Duodenal mucosa (tissue), 2 donors: ENCODE results near the gene SLC8B1.

Source experiments
- H3K27ac ChIP-seq: one replicate; pipeline ENCODE4 v1.7.0; 2013; ENCODE audit warnings: low read depth, low read length
- H3K27me3 ChIP-seq, 2 donors: one replicate each; pipeline ENCODE4 v1.7.0; 2013; ENCODE audit warnings: low read length in 2 of 2, control low read depth in 1 of 2; ENCODE audit not compliant: insufficient read depth in 2 of 2, control insufficient read depth in 1 of 2
- H3K36me3 ChIP-seq, 2 donors: one replicate each; pipeline ENCODE4 v1.7.0; 2013; ENCODE audit warnings: low read length in 2 of 2, control low read depth in 1 of 2; ENCODE audit not compliant: insufficient read depth in 2 of 2, control insufficient read depth in 1 of 2
- H3K4me1 ChIP-seq, 2 donors: one replicate each; pipeline ENCODE4 v1.7.0; 2013; ENCODE audit warnings: low read length in 2 of 2, control low read depth in 1 of 2; ENCODE audit not compliant: insufficient read depth in 2 of 2, control insufficient read depth in 1 of 2
- H3K4me3 ChIP-seq, 2 donors: one replicate each; pipeline ENCODE4 v1.7.0; 2013; ENCODE audit warnings: low read length in 2 of 2, low read depth in 1 of 2
- H3K9ac ChIP-seq, 2 donors: one replicate each; pipeline ENCODE4 v1.7.0; 2013; ENCODE audit warnings: low read length in 2 of 2, low read depth in 1 of 2
- H3K9me3 ChIP-seq, 2 donors: one replicate each; pipeline ENCODE4 v1.7.0; 2013; ENCODE audit warnings: low read length in 2 of 2, control low read depth in 1 of 2; ENCODE audit not compliant: control insufficient read depth in 1 of 2

Gene SLC8B1

DNA sequence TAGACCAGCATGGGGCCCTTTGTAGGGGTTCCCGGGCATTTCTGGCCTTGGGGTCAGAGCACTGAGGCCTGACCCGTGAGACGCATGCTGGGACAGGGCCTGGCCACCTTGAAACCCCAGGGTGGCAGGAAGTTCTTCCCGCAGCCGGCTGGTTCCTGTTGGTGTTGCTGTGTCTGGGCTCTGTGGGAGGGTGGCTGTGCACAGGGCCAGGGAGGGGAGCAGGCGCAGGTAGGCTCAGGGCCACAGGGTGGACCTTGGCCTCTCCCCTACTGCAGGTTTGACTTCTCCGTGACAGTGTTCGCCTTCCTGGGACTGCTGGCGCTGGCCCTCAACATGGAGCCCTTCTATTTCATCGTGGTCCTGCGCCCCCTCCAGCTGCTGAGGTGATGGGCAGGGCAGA is 48.2 kb downstream of the SLC8B1 start:
- H3K4me3 ChIP-seq, result no peak overlapping the region
- H3K27ac ChIP-seq, result no peak overlapping the region
- H3K36me3 ChIP-seq, result peaks cover 44 to 86% of the 10 kb centered on the region in 2 donors
- H3K9me3 ChIP-seq, result no peaks in the 10 kb centered on the region
- no peak overlapping the region for H3K9ac ChIP-seq
- H3K27me3 ChIP-seq, result no peaks in the 10 kb centered on the region
- no peaks in the 10 kb centered on the region for H3K4me1 ChIP-seq

DNA sequence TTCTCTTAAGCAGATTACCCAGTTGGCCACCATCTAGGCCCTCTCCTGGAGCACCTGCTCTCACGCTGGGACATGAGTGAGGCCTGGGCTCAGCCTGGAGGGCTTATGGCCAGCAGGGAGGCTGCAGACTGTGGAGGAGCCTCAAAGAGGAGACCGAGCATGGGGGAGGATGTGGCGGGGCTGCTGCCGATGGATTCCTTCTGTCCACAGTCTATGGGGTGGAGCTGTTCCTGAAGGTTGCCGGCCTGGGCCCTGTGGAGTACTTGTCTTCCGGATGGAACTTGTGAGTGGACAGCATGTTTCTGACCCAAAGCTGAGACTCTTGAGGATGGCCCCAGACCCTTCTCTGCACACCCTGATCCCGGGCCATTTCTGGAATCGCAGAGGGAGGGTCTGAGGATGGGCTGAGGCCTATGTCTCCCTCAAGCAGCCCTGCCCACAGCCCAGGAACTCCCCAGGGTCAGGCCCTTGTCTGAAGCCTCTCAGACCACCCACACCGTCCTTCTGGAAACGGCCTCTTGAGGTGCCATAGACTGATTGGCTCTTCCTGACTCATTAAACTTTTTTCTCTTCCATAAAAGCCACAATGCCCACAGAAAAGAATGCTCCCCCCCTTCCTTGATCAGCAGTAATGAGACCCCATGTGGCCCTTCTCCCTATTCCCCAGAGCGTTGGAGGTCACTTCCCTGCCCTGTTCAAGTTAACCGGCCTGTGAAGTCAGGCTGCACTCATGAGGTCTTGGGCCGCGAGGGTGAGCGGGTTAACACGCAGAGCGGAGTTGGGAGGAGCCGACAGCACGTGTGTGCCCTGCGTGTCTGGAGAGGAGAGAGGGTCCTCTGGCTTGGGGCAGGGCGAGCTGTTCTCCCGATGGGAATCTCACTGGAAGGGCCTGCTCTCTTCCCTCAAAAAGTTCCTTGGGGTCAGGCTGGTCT is 49.0 kb downstream of the SLC8B1 start:
- Histone ChIP-seq H3K9me3 (no peaks in the 10 kb centered on the region), H3K27me3 (no peaks in the 10 kb centered on the region), H3K4me1 (no peaks in the 10 kb centered on the region), H3K9ac (no peak overlapping the region), H3K36me3 (peaks cover 36 to 78% of the 10 kb centered on the region in 2 donors), H3K27ac (no peak overlapping the region), H3K4me3 (no peak overlapping the region)

DNA sequence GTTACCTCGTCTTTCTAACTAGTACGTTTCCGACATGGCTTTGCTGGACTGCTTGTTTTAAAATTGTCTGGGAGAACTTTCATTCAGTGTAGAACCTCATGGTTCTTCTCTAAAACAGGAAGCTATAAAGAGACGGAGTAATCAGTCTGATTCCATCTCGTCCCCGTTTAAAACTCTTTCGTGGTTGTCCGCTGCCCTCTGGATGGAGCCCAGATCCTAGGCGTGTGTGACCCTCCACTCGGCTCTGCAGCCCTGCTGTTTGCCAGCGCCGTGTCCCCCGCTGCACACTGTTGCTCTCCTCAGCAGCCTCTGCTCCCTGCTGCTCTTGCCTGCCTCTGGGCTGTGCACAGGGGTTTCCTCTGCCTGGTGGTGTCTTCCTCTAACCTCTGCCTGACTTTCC is 50.2 kb downstream of the SLC8B1 start:
- Histone ChIP-seq H3K9me3 (no peaks in the 10 kb centered on the region), H3K4me1 (no peaks in the 10 kb centered on the region), H3K36me3 (peaks cover 32 to 77% of the 10 kb centered on the region in 2 donors), H3K27me3 (no peaks in the 10 kb centered on the region), H3K27ac (no peak overlapping the region), H3K4me3 (no peak overlapping the region), H3K9ac (no peak overlapping the region)

DNA sequence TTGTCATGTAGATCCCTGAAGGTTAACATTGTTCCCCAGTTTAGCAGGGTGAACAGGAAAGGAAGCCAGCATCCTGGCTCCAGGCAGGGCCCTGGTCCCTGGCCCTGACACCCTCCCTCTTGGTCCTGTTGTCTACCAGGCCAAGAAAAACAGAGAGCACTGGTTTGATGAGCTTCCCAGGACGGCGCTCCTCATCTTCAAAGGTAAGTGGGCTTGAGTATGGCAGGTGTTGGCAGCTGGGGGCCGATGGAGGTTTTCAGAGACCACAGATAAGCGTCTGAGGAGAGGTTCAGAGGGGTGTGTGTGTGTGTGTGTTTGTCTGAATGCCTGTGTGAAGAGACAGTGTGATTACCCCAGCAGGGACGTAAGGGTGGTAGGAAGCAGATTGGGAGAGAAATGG is 56.3 kb downstream of the SLC8B1 start:
- Histone ChIP-seq H3K27ac (no peak overlapping the region), H3K9me3 (no peaks in the 10 kb centered on the region), H3K36me3 (peaks cover 28 to 68% of the 10 kb centered on the region in 2 donors), H3K9ac (no peak overlapping the region), H3K4me3 (no peak overlapping the region), H3K4me1 (no peaks in the 10 kb centered on the region), H3K27me3 (no peaks in the 10 kb centered on the region)

DNA sequence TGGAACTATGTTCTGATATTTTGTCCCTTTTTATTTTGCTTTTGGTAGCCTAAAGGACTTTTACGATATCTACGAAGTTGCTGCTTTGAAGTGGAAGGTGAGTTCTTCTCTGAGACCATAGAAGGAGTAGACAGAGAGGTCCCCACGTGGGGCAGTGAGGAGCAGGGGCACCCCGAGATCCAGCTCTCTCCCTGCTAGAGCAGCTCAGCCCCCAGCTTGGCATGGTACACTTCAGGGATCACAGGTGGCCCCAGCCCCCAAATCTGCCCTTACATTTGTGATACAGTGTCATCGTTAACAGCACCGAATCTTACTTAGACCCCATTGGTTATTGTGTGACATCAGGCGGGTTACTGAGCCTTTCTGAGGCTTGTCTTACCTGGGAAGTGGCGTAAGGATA is 56.8 kb downstream of the SLC8B1 start:
- H3K36me3 ChIP-seq, result peaks cover 29 to 70% of the 10 kb centered on the region in 2 donors
- H3K27ac ChIP-seq, result no peak overlapping the region
- peaks cover 0 to 4% of the 10 kb centered on the region in 2 donors for H3K4me1 ChIP-seq
- no peaks in the 10 kb centered on the region for H3K27me3 ChIP-seq
- no peaks in the 10 kb centered on the region for H3K9me3 ChIP-seq
- no peak overlapping the region for H3K4me3 ChIP-seq
- H3K9ac ChIP-seq, result no peak overlapping the region

DNA sequence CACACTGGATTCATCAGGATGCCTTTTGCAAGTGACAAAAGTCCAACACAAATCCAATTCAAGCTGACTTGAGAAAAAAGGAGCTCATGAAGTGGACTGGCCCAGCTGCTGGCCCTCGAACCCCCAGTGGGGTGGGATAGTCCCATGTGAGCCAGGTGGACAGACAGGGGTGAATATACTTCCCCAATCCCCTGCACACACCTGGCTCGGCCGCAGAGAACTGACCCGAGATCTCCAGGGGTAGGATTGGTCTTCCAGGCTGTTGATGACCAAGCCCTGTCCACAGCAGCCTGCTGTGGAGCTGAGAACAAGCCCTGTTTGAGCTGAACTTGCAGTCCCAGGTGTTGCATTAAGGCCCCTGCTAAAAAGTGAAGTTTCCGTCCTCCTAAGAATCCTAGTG is 57.4 kb downstream of the SLC8B1 start:
- Histone ChIP-seq H3K36me3 (peaks cover 34 to 72% of the 10 kb centered on the region in 2 donors), H3K9me3 (no peaks in the 10 kb centered on the region), H3K4me3 (no peak overlapping the region), H3K27ac (no peak overlapping the region), H3K27me3 (no peaks in the 10 kb centered on the region), H3K9ac (no peak overlapping the region), H3K4me1 (peaks cover 0 to 10% of the 10 kb centered on the region in 2 donors)

DNA sequence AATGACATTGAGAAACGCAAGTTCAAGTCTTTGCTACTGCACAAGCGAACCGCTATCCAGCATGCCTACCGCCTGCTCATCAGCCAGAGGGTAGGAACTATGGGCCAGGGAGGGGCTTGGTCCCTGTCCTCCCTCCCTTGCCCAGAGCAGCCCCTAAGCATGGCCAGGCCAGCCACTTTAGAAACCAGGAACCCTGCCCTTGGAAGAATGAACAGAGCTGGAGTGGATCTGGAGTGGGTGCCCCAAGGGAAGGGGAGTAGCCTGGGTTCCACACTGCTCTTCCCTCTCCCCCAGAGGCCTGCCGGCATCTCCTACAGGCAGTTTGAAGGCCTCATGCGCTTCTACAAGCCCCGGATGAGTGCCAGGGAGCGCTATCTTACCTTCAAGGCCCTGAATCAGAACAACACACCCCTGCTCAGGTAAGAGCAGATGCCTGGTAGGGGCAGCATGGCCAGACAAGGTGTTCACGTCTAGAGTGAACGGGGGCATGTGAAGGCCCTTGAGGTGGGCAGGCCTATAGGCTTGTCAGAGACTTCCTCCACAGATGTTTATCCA is 57.9 kb downstream of the SLC8B1 start:
- Histone ChIP-seq H3K9me3 (no peaks in the 10 kb centered on the region), H3K4me1 (peaks cover 0 to 14% of the 10 kb centered on the region in 2 donors), H3K4me3 (no peak overlapping the region), H3K36me3 (peaks cover 35 to 76% of the 10 kb centered on the region in 2 donors), H3K27me3 (no peaks in the 10 kb centered on the region), H3K9ac (no peak overlapping the region), H3K27ac (no peak overlapping the region)

DNA sequence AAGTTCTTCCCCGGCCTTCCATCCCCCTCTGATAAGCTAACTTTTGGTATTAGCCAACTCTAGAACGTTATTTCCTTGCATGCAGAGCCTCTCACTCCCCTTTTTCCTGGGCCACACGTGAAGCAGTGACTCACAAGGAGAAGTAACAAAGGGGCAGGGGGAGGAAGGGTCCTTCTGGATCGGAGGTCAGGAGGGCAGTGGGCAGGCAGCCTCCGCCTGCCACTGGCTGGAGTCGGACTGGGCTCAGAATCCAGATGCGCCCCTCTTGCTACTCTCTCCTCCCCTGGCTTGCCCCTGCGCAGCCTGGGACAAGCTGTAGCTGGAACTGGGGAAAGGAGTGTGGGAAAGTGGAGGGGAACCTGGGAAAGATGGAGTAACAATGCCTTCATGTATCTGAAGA is 58.6 kb downstream of the SLC8B1 start:
- Histone ChIP-seq H3K9me3 (no peaks in the 10 kb centered on the region), H3K4me3 (no peak overlapping the region), H3K4me1 (peaks cover 5 to 14% of the 10 kb centered on the region in 2 donors), H3K9ac (no peak overlapping the region), H3K27me3 (no peaks in the 10 kb centered on the region), H3K27ac (no peak overlapping the region), H3K36me3 (peaks cover 39 to 81% of the 10 kb centered on the region in 2 donors)

DNA sequence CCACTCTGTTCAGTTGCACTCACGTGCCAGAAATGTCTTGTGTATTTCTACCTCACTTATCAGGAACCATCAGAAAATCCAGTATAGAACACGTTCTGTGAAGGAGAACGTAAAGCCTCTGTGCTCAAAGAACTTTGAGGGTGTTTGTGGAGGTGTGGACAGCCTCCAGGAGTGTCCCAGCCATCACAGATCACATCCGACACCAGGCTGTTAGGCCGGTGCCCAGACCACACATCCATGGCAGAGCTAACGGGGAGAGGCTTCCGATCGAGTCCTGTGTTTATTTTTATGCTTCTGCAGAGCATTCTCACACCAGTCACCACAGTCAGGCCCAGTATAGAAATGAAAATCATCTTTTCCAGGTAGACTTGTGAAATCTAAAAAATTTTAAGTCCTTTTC is 60.1 kb downstream of the SLC8B1 start:
- Histone ChIP-seq H3K4me3 (no peak overlapping the region), H3K27ac (no peak overlapping the region), H3K27me3 (no peaks in the 10 kb centered on the region), H3K36me3 (peaks cover 33 to 83% of the 10 kb centered on the region in 2 donors), H3K9ac (no peak overlapping the region), H3K4me1 (peaks cover 5 to 14% of the 10 kb centered on the region in 2 donors), H3K9me3 (no peaks in the 10 kb centered on the region)

DNA sequence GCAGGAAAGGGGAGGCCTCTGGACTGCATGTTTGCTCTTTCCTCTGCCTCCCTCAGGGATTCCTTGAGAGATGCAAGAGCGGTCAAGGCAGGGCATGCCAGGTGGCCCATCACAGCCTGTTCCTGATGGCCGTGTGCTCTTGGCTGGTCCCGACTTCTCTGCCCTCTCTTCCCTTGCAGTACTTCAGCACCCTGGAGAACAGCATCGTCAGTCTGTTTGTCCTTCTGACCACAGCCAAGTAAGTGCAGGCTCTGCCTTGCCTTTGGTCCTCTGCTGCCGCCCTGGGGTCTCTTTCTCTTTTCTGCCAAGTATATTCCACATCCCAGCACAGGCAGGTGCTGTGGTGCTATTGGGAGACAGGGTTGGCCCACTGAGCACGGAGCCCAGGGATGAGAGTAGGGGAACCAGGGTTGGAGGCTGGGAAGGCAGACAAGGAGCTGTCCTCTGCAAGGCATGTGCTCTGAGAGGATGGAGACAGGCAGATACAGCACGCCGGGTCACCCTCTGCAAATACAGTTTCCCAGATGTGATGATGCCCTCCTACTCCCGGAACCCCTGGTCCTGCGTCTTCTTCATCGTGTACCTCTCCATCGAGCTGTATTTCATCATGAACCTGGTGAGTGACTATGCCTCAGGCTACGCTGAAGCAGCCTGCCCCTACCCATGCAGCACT is 61.7 kb downstream of the SLC8B1 start:
- Histone ChIP-seq H3K9ac (no peak overlapping the region), H3K9me3 (no peaks in the 10 kb centered on the region), H3K27me3 (no peaks in the 10 kb centered on the region), H3K27ac (no peak overlapping the region), H3K4me1 (peaks cover 5 to 14% of the 10 kb centered on the region in 2 donors), H3K4me3 (no peak overlapping the region), H3K36me3 (peaks cover 42 to 87% of the 10 kb centered on the region in 2 donors)
